ENCODE data around the gene KANSL1L. TPM values are rescaled to one million over a fixed set of nuclear protein-coding genes. Genes with fewer than 3 reads are reported as not detected.

The KANSL1L gene
- total and polyA plus RNA-seq, 10 of the 15 experiments (the other 5 are each of a cell fraction or from before 2014, with no cell fraction given) = 1.2 to 9.5 (median 3.7) TPM

- Histone ChIP-seq H3K4me1 (ENCODE audit: control insufficient read depth, insufficient read depth, low read length) (peaks cover 10% of the 10 kb centered on the region), H3K4me3 (no peak overlapping the region), H3K9me3 (replicated peaks; ENCODE audit: control insufficient read depth, insufficient read depth, low read length) (no peaks in the 10 kb centered on the region), H3K27me3 (replicated peaks in 1 of 2; ENCODE audit: control insufficient read depth in 2 of 2, insufficient read depth in 2 of 2, low read length in 1 of 2) (no peaks in the 10 kb centered on the region), H3K36me3 (ENCODE audit: control insufficient read depth in 2 of 2, insufficient read depth in 2 of 2, low read length in 1 of 2) (peaks cover 0 to 2% of the 10 kb centered on the region in 2 experiments; a peak in 1 of 4 replicates), H3K9ac (ENCODE audit: control insufficient read depth, insufficient read depth, low read length) (no peak overlapping the region), H4K20me1 (ENCODE audit: control insufficient read depth, insufficient read depth) (no peaks in the 10 kb centered on the region; the same call in 1 of the 2 replicates), H3K4me2 (ENCODE audit: control insufficient read depth, insufficient read depth) (no peak overlapping the region), H3K27ac (ENCODE audit: control insufficient read depth, insufficient read depth) (no peak overlapping the region), H3K79me2 (ENCODE audit: control insufficient read depth, insufficient read depth, low read length) (peaks cover 33% of the 10 kb centered on the region), H2AFZ (ENCODE audit: control insufficient read depth, low read depth, low read length) (no peak overlapping the region)
- ChIA-PET CTCF (interaction anchor here (0.6 kb wide), 1 partner anchor 16 kb away, joined by 3 read pairs; no protein-coding TSS in a partner anchor), SMC1A (ENCODE audit: uncharacterized antibody, unreplicated experiment) (interaction anchor here (0.8 kb wide), 1 partner anchor 195 kb away, joined by 3 read pairs; no protein-coding TSS in a partner anchor), POLR2A (interaction anchor here (0.6 kb wide), 1 partner anchor 94 kb away, joined by 3 read pairs; no protein-coding TSS in a partner anchor), RAD21 (ENCODE audit: unreplicated experiment) (no interaction called here)
- in situ Hi-C loops (cut with MboI) (loop anchor here (10.0 kb wide), 1 partner anchor 164 kb away; no protein-coding TSS in a partner anchor), intact Hi-C loops (cut with micrococcal nuclease; ENCODE audit: unreplicated experiment) (loop anchor here (10.0 kb wide), 1 partner anchor 474 kb away; the partner anchor contains the start of gene LANCL1)
- ATAC-seq (no peak), FAIRE-seq (no peak), DNase-seq (ENCODE audit: low read depth, low spot score) (no peak)
- BruUV-seq (replicated peaks) = no TSS peak
- TF ChIP-seq CREB1 (IDR thresholded peaks at IDR 0.05; ENCODE audit: low read depth) = no peak
- no peak for TF ChIP-seq NR2C1 (IDR thresholded peaks at IDR 0.05)
- TF ChIP-seq MTA3 (IDR thresholded peaks at IDR 0.05; ENCODE audit: borderline replicate concordance, low read length) = no peak
- no peak for TF ChIP-seq BCL11A (IDR thresholded peaks at IDR 0.05; ENCODE audit: low read depth, low read length)
- 95% methylated on average over 32 of the region's 32 CpGs for WGBS (ENCODE audit: insufficient coverage, insufficient replicate concordance, low lambda C conversion rate, missing lambda C conversion rate)
These were observed 170.5 kb downstream of the KANSL1L start for GRCh38 chr2:210000464-210001324.

- SMC1A ChIA-PET (ENCODE audit: uncharacterized antibody, unreplicated experiment) = interaction anchor here (1.3 kb wide), 1 partner anchor 10 kb away, joined by 4 read pairs; no protein-coding TSS in a partner anchor
- POLR2A ChIA-PET = no interaction called here
- RAD21 ChIA-PET (ENCODE audit: unreplicated experiment) = no interaction called here
- H3K27me3 ChIP-seq (replicated peaks in 1 of 2; ENCODE audit: control insufficient read depth in 2 of 2, insufficient read depth in 2 of 2, low read length in 1 of 2) = 0 out of 4 replicates have a peak, but pooled peaks cover 0 to 2% of the 10 kb centered on the region in 2 experiments
- H3K79me2 ChIP-seq (ENCODE audit: control insufficient read depth, insufficient read depth, low read length) = peaks cover 12% of the 10 kb centered on the region
- 0% methylated on average over 1 of the region's 1 CpG for WGBS (ENCODE audit: insufficient coverage, insufficient replicate concordance, low lambda C conversion rate, missing lambda C conversion rate)
- no peak overlapping the region for H3K27ac ChIP-seq (ENCODE audit: control insufficient read depth, insufficient read depth)
- DNase-seq (ENCODE audit: low read depth, low spot score) (no peak), FAIRE-seq (no peak), ATAC-seq (no peak)
- intact Hi-C loops (cut with micrococcal nuclease; ENCODE audit: unreplicated experiment) (no loop called here), in situ Hi-C loops (cut with MboI) (no loop called here)
- no peak overlapping the region for H3K4me2 ChIP-seq (ENCODE audit: control insufficient read depth, insufficient read depth)
- H3K9ac ChIP-seq (ENCODE audit: control insufficient read depth, insufficient read depth, low read length) = no peak overlapping the region
- no TSS peak for BruUV-seq (replicated peaks)
- CTCF ChIA-PET = interaction anchor here (0.7 to 1.5 kb wide), 4 partner anchors 29 to 200 kb away, joined by 3 to 4 read pairs (median 3); no protein-coding TSS in a partner anchor
- H3K4me1 ChIP-seq (ENCODE audit: control insufficient read depth, insufficient read depth, low read length) = peaks cover 6% of the 10 kb centered on the region
- no peak overlapping the region for H2AFZ ChIP-seq (ENCODE audit: control insufficient read depth, low read depth, low read length)
- no peaks in the 10 kb centered on the region for H4K20me1 ChIP-seq (ENCODE audit: control insufficient read depth, insufficient read depth)
- H3K36me3 ChIP-seq (ENCODE audit: control insufficient read depth in 2 of 2, insufficient read depth in 2 of 2, low read length in 1 of 2) = no peaks in the 10 kb centered on the region
- no peaks in the 10 kb centered on the region for H3K9me3 ChIP-seq (replicated peaks; ENCODE audit: control insufficient read depth, insufficient read depth, low read length)
- TF ChIP-seq ZNF207 (IDR thresholded peaks at IDR 0.05; ENCODE audit: borderline replicate concordance) (no peak), CREM (IDR thresholded peaks at IDR 0.05; ENCODE audit: low read depth) (no peak), SMARCA5 (IDR thresholded peaks at IDR 0.05) (no peak), FOS (IDR thresholded peaks at IDR 0.05; ENCODE audit: borderline replicate concordance, extremely low read depth, insufficient read length) (no peak), CHD1 (IDR thresholded peaks at IDR 0.05; ENCODE audit: low read depth, low read length) (no peak), IKZF1 (conservative IDR thresholded peaks at IDR 0.05) (no peak)
- no peak overlapping the region for H3K4me3 ChIP-seq
These were observed 172.6 kb downstream of the KANSL1L start for GRCh38 chr2:209998596-209998995.
